Motor neuron (in vitro differentiated cells): ENCODE data around the gene FLT4. TPM values are rescaled to one million over a fixed set of nuclear protein-coding genes. Genes with fewer than 3 reads are reported as not detected.
A peak's percentile ranks its signal among the peaks of the same experiment; 100 is the strongest.

Experiments used
- ATAC-seq, 8 experiments: fragments of 200-7000 bp; cut with Tn5 transposase; replicated peaks in 6 of 8; 2 replicates each; pipeline ENCODE4 v1.8.0; 2021; ENCODE audit warnings: mild to moderate bottlenecking in 8 of 8, moderate library complexity in 8 of 8
- H3K27ac ChIP-seq, 2 donors: fragments of 250-450 bp; sonication (Bioruptor Pico); 2 replicates each; pipeline ENCODE4 v1.9.0; 2021; ENCODE audit warnings: antibody characterized with exemption in 2 of 2, mild to moderate bottlenecking in 2 of 2, moderate library complexity in 1 of 2
- H3K4me1 ChIP-seq, 2 donors: fragments of 250-450 bp; sonication (Bioruptor Pico); replicated peaks in 1 of 2; 2 replicates each; pipeline ENCODE4 v1.6.1; 2021; ENCODE audit warnings: antibody characterized with exemption in 2 of 2, mild to moderate bottlenecking in 2 of 2, moderate library complexity in 1 of 2
- H3K4me3 ChIP-seq, 5 donors: fragments of 250-450 bp; sonication (Bioruptor Pico); 2 replicates each; pipeline ENCODE4 v1.9.0; 2021; ENCODE audit warnings: antibody characterized with exemption in 5 of 5, mild to moderate bottlenecking in 5 of 5, moderate library complexity in 4 of 5
- WGBS, 10 experiments: fragments of 450-650 bp; shearing (Covaris generic); methylation state at CpG; one replicate each; pipeline ENCODE4 v1.0.0; 2022; 5-methylcytosine and 5-hydroxymethylcytosine counted together
- in situ Hi-C, 9 experiments: fragments of 400-800 bp; cut with MboI; loops; one replicate each; pipeline ENCODE4 v1.15.0; 2021; ENCODE audit warnings: low sequenced_read_pairs in 9 of 9, low pct_unique_long_range_greater_than_20kb in 2 of 9; ENCODE audit not compliant: unreplicated experiment in 9 of 9
- total RNA-seq, 8 experiments: library from RNA; unstranded; fragments of 300-600 nt; gene quantifications; 2 replicates each; pipeline versions ENCODE4 v1.2.3 to v1.2.4, GENCODE V29; 2022

FLT4 gene
- total RNA-seq, 8 experiments from 2014 or later, result 0.14 to 4.4 (median 1.2) TPM

- no peak overlapping the region for H3K4me3 ChIP-seq
- in situ Hi-C loops, result no loop called here
- no peak overlapping the region for H3K27ac ChIP-seq
- 87 to 95% methylated on average over 4 to 8 of the region's 14 CpGs; no CpG with 5 or more reads in 8 of the 10 experiments for WGBS, 10 experiments
- peaks cover 0 to 3% of the 10 kb centered on the region in 2 donors for H3K4me1 ChIP-seq
- no peak for ATAC-seq
Observed at GRCh38 chr5:180644825-180645273, 4.6 kb downstream of the FLT4 start.

DNA sequence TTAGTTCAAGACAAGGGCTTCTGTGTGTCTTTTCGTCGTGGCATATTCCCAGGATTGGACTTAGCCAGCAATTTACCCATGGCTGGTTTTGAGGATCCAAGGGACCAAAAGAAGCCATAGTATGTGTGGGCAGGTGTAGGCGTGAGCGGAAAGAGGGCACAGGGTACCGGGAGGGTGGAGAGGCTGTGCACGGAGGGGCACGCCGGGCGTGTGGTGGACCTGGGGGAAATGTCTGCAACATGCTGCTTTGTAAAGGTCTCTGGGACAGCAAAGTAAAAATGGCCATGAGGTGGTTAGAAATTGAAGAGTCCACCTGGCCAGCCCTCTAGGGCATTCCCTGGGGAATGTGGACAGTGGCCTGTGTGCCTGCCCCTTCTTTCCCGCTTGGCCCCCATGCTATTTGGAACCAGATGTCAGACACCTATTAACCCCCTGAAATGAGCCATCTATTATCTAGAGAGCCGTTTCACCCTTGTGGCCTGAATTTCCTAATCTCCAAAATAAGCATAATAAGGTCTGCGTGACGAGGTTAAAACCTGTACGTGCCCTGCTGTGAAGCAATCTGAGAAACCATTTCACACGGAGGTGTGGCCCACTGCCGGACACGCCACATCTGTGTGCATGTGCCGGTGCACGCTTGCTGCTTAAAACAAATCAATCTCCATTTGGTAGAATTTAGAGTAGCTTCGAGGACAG lies 5.1 kb downstream of the FLT4 start:
- 0 to 94% (median 75%) methylated on average over 1 to 10 of the region's 20 CpGs; no CpG with 5 or more reads in 2 of the 10 experiments for WGBS, 10 experiments
- Histone ChIP-seq H3K27ac (no peak overlapping the region), H3K4me3 (no peak overlapping the region), H3K4me1 (no peaks in the 10 kb centered on the region)
- in situ Hi-C loops, result no loop called here
- ATAC-seq, result no peak

- H3K4me3 ChIP-seq, result no peak overlapping the region
- no peaks in the 10 kb centered on the region for H3K4me1 ChIP-seq
- ATAC-seq, result no peak
- H3K27ac ChIP-seq, result no peak overlapping the region
- in situ Hi-C loops, result no loop called here
- WGBS, 10 experiments, result 20 to 69% (median 65%) methylated on average over 1 to 7 of the region's 17 CpGs; no CpG with 5 or more reads in 7 of the 10 experiments
Observed at GRCh38 chr5:180643191-180643851, 6.1 kb downstream of the FLT4 start.

DNA sequence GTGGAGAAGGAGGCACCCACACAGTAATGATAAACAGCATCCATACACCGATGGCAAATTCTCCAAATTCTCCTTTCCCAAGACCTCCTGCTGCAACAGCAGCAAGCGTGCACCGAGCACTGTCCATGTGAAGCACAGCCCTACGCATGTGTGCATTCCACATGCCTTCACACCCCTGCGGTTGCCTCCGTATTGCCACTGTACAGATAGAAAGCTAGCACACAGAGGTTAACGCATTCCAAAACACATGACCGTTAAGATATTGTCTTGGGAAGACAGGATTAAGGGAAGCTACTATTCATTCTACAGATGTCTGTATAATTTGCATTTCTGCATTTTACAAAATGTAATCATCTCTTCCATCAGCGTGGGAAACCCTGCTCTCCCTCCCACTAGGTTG lies 6.6 kb downstream of the FLT4 start:
- ATAC-seq, result peak in 2 of 8 experiments; percentile 22 to 69
- in situ Hi-C loops, result no loop called here
- WGBS, 10 experiments, result 0 to 100% (median 54%) methylated on average over 1 to 8 of the region's 9 CpGs; no CpG with 5 or more reads in 2 of the 10 experiments
- Histone ChIP-seq H3K4me3 (no peak overlapping the region), H3K4me1 (no peaks in the 10 kb centered on the region), H3K27ac (no peak overlapping the region)

- Histone ChIP-seq H3K4me1 (no peaks in the 10 kb centered on the region), H3K27ac (no peak overlapping the region), H3K4me3 (no peak overlapping the region)
- ATAC-seq, result no peak
- WGBS, 10 experiments, result 0 to 100% (median 60%) methylated on average over 1 to 7 of the region's 16 CpGs; no CpG with 5 or more reads in 1 of the 10 experiments
- in situ Hi-C loops, result no loop called here
Observed at GRCh38 chr5:180642181-180642775, 7.1 kb downstream of the FLT4 start.

- 80% methylated on average over 1 of the region's 6 CpGs; no CpG with 5 or more reads in 9 of the 10 experiments for WGBS, 10 experiments
- Histone ChIP-seq H3K4me1 (no peaks in the 10 kb centered on the region), H3K27ac (no peak overlapping the region), H3K4me3 (no peak overlapping the region)
- no peak for ATAC-seq
- in situ Hi-C loops, result no loop called here
Observed at GRCh38 chr5:180641566-180641900, 7.9 kb downstream of the FLT4 start.

- H3K4me3 ChIP-seq, result no peak overlapping the region
- ATAC-seq, result no peak
- H3K4me1 ChIP-seq, result no peaks in the 10 kb centered on the region
- in situ Hi-C loops, result no loop called here
- no peak overlapping the region for H3K27ac ChIP-seq
- 0 to 88% (median 50%) methylated on average over 1 to 3 of the region's 19 CpGs; no CpG with 5 or more reads in 5 of the 10 experiments for WGBS, 10 experiments
Observed at GRCh38 chr5:180640861-180641565, 8.4 kb downstream of the FLT4 start.

DNA sequence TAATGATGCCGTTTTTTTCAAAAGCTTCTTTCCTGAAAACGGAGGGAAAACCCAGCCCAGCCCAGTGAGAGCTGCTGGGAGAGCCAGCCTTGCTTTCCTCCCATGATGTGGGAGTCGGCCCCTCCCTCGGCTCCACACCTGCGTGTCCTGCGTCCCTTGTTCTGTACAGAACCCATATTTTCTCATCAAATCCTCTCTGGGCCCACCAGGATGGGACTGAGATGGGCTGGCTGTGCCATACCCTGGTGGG lies 8.9 kb downstream of the FLT4 start:
- ATAC-seq, result no peak
- 67 to 80% (median 76%) methylated on average over 4 to 5 of the region's 6 CpGs; no CpG with 5 or more reads in 7 of the 10 experiments for WGBS, 10 experiments
- no peaks in the 10 kb centered on the region for H3K4me1 ChIP-seq
- in situ Hi-C loops, result no loop called here
- no peak overlapping the region for H3K4me3 ChIP-seq
- no peak overlapping the region for H3K27ac ChIP-seq

DNA sequence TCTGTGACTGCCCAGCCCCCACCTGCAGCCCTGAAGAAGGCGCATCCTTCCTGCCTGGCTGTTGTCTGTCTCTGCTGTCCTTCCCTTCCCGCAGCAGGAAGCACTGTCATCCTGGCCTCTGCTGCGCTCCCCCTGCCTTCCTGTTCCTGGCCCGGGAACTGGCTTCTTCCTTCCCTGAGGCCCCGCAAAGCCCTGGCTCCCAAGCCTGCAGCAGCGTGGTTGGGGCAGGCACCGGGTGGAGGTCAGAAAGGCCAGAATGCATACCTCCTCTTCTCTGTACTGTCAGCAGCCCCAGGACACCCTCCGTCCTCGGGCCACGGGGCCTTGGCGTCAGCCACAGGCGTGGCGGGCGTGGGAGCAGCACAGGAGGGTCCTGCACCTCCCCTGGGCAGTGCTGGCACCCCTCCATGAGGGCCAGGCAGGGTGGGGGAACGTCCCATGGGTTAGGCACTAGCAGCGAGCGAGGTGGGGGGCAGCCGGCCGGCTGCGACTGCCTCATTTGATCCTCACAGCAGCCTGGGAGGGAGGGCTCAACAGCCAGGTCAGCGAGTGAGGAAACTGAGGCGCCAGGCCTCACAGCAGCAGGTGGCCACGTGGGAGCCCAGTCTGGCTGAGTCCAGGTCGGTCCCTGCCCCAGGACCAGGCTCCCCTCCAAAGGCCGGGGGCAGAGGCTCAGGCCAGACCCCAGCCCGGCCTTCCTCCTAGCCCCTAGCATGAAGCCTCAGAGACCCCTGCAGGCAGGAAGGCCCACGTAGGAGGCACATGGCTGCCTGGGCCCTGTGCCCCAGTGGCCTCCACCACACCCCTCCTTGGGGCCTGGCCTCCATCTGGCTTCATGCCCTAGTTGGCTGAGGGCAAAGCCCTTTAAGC lies 9.4 kb downstream of the FLT4 start:
- Histone ChIP-seq H3K4me3 (no peak overlapping the region), H3K4me1 (no peaks in the 10 kb centered on the region), H3K27ac (no peak overlapping the region)
- WGBS, 10 experiments, result 0 to 75% (median 61%) methylated on average over 2 to 14 of the region's 27 CpGs; no CpG with 5 or more reads in 5 of the 10 experiments
- in situ Hi-C loops, result no loop called here
- ATAC-seq, result no peak

DNA sequence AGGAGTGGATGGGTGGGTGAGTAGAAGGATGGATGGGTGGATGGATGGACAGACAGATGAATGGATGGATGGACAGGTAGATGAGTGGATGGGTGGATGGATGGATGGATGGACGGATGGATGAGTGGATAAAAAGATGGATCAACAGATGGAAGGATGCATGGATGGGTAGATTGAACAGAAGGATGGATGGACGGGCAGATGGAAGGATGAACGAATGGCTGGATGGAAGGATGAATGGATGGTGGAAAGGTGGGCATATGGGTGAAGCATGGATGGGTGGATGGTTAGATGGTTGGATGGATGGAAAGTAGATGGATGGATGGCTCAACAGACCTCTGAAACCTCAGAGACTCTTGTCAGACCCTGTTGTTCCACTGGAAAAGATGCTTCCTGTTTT lies 10.1 kb downstream of the FLT4 start:
- ATAC-seq, result no peak
- in situ Hi-C loops, result no loop called here

GRCh38 chr5:180637962-180638680 lies 11.3 kb downstream of the FLT4 start:
- 0 to 71% (median 55%) methylated on average over 1 to 9 of the region's 20 CpGs; no CpG with 5 or more reads in 2 of the 10 experiments for WGBS, 10 experiments
- Histone ChIP-seq H3K27ac (no peak overlapping the region), H3K4me3 (no peak overlapping the region), H3K4me1 (no peaks in the 10 kb centered on the region)
- ATAC-seq, result no peak
- in situ Hi-C loops, result no loop called here

More for the DNA sequence above, 10.1 kb downstream of the FLT4 start:
- Histone ChIP-seq H3K4me3 (no peak overlapping the region), H3K4me1 (no peaks in the 10 kb centered on the region), H3K27ac (no peak overlapping the region)
- 29 to 62% (median 46%) methylated on average over 2 to 3 of the region's 3 CpGs; no CpG with 5 or more reads in 6 of the 10 experiments for WGBS, 10 experiments
